K562 (cell line): ENCODE measurements around the gene COL20A1. TPM values are rescaled to one million over a fixed set of nuclear protein-coding genes. Genes with fewer than 3 reads are reported as not detected.

Experiments
- ATAC-seq: fragments of 200-7000 bp; cut with Tn5 transposase; 3 replicates; pipeline ENCODE4 v1.9.1; 2020; ENCODE audit warnings: moderate library complexity
- BruUV-seq: library from RNA; stranded (reverse); fragments of 400-500 nt; replicated peaks from 2 replicates; lab custom pipeline; 2021; lab: Mats Ljungman, UMichigan
- CTCF ChIA-PET: fragments of 300-600 bp; formaldehyde crosslinking; extraction: SDS; loops from one replicate; lab custom pipeline; 2021; ENCODE audit warnings: low intra/inter-chr PET ratio; lab: Yijun Ruan, JAX
- POLR2A ChIA-PET: fragments of 300-600, 350-650 bp; sonication (Branson Sonifier 250); formaldehyde crosslinking; extraction: SDS; loops from one replicate; lab custom pipeline; 2021; ENCODE audit warnings: antibody characterized with exemption, inconsistent platforms; lab: Yijun Ruan, JAX
- DNase-seq, 4 experiments: peaks; one replicate each; pipeline versions ENCODE4 v3.0.0 to v3.0.0-alpha.2; 2011 to 2018; ENCODE audit warnings: low spot score in 3 of 4, mixed read lengths in 3 of 4; ENCODE audit errors: extremely low read depth in 1 of 4
- FAIRE-seq: peaks from 2 replicates; lab custom pipeline; 2011; peaks lifted over from hg19 to GRCh38; lab: Jason Lieb, UNC
- H2AFZ ChIP-seq: 2 replicates; pipeline ENCODE4 v1.6.0; 2011; ENCODE audit warnings: low read depth, low read length, control low read depth, inconsistent platforms
- H3K27ac ChIP-seq: fragments of 200-600 bp; 3 replicates; pipeline ENCODE4 v1.8.0; 2011; ENCODE audit warnings: low read depth, mild to moderate bottlenecking, control low read depth, inconsistent platforms, low read length, moderate library complexity, mixed read lengths; ENCODE audit errors: extremely low read depth
- H3K27me3 ChIP-seq, 2 experiments: fragments of 300-600 bp in 1 of 2; 2 replicates in 1 of 2; 3 replicates in 1 of 2; pipeline versions ENCODE4 v1.6.0 to v1.8.0; 2011; ENCODE audit warnings: inconsistent platforms in 2 of 2, low read length in 2 of 2, mild to moderate bottlenecking in 1 of 2, mixed read lengths in 1 of 2, moderate library complexity in 1 of 2; ENCODE audit not compliant: control insufficient read depth in 2 of 2, insufficient read depth in 2 of 2
- H3K36me3 ChIP-seq: fragments of 300-600 bp; 3 replicates; pipeline ENCODE4 v1.8.0; 2011; ENCODE audit warnings: mild to moderate bottlenecking, low read length, inconsistent platforms; ENCODE audit not compliant: control insufficient read depth, insufficient read depth
- H3K4me1 ChIP-seq, 2 experiments: fragments of 200-600 bp in 1 of 2; replicated peaks in 1 of 2; 2 replicates in 1 of 2; 3 replicates in 1 of 2; pipeline versions ENCODE4 v1.5.1 to v1.8.0; 2011; ENCODE audit warnings: inconsistent platforms in 2 of 2, low read length in 2 of 2, mild to moderate bottlenecking in 1 of 2, mixed read lengths in 1 of 2, moderate library complexity in 1 of 2; ENCODE audit not compliant: control insufficient read depth in 2 of 2, insufficient read depth in 2 of 2
- H3K4me2 ChIP-seq: 2 replicates; pipeline ENCODE4 v1.6.1; 2011; ENCODE audit warnings: low read length, control low read depth, inconsistent platforms, mixed read lengths; ENCODE audit not compliant: insufficient read depth
- H3K4me3 ChIP-seq: fragments of 200-600 bp; sonication (generic), shearing (Covaris generic); 2 replicates; pipeline ENCODE4 v1.5.1; 2016; ENCODE audit warnings: control low read depth, inconsistent platforms
- H3K79me2 ChIP-seq: fragments of 200-600 bp; 3 replicates; pipeline ENCODE4 v1.8.0; 2011; ENCODE audit warnings: low read length, inconsistent platforms; ENCODE audit not compliant: control insufficient read depth, insufficient read depth
- H3K9ac ChIP-seq, 2 experiments: 2 replicates each; pipeline versions ENCODE4 v1.6.0 to v1.6.1; 2011; ENCODE audit warnings: low read depth in 2 of 2, low read length in 2 of 2, control low read depth in 1 of 2, inconsistent platforms in 1 of 2, mild to moderate bottlenecking in 1 of 2, mixed read lengths in 1 of 2; ENCODE audit not compliant: insufficient read depth in 1 of 2
- H3K9me1 ChIP-seq: one replicate; pipeline ENCODE4 v1.6.0; 2011; ENCODE audit warnings: inconsistent platforms, mild to moderate bottlenecking, low read length, moderate library complexity; ENCODE audit not compliant: control insufficient read depth, insufficient read depth
- H3K9me3 ChIP-seq: replicated peaks from 2 replicates; pipeline ENCODE4 v1.5.1; 2011; ENCODE audit warnings: low read depth, low read length, inconsistent platforms; ENCODE audit not compliant: control insufficient read depth, insufficient read depth
- H4K20me1 ChIP-seq: replicated peaks from 2 replicates; pipeline ENCODE4 v1.6.1; 2011; ENCODE audit warnings: low read length, inconsistent platforms, mixed read lengths; ENCODE audit not compliant: control insufficient read depth, insufficient read depth
- ZNF584 ChIP-seq: fragments of 200-800 bp; sonication (Bioruptor generic); IDR thresholded peaks from 2 replicates; pipeline ENCODE4 v1.6.1; 2016; ENCODE audit warnings: low read depth, mild to moderate bottlenecking, missing genetic modification characterization, missing compliant biosample characterization
- WGBS: fragments of 100-300 bp; shearing (Covaris generic); methylation state at CpG from one replicate; pipeline ENCODE4 v1.1.6; 2016; ENCODE audit warnings: low coverage, mixed read lengths; ENCODE audit not compliant: insufficient coverage; ENCODE audit errors: missing lambda C conversion rate; 5-methylcytosine and 5-hydroxymethylcytosine counted together
- in situ Hi-C: fragments of 300-500 bp; cut with MboI; formaldehyde crosslinking; loops from 4 replicates; pipeline ENCODE4 v1.15.0; 2018; ENCODE audit warnings: inconsistent platforms, mixed read lengths
- intact Hi-C: fragments of 100-400 bp; cut with micrococcal nuclease; formaldehyde crosslinking; loops from 2 replicates; pipeline ENCODE4 v1.14.2; 2022
- polyA plus RNA-seq, 8 experiments: library from polyadenylated mRNA; depleted of rRNA in 4 of 8; stranded (reverse) in 5 of 8; unstranded in 3 of 8; fragments of >200 nt; fragmentation: Nextera tagmentation in 2 of 8; fragmentation: Illumina TruSeq in 1 of 8; extraction: Ambion mirVana in 2 of 8; extraction: Trizol in 1 of 8; gene quantifications; 2 replicates each; pipeline versions ENCODE4 v1.2.1 to v1.2.3, GENCODE V29; 2011 to 2014; ENCODE audit warnings: inconsistent platforms in 1 of 8, missing spikeins in 1 of 8
- total RNA-seq, 7 experiments: library from RNA; depleted of rRNA in 6 of 7; stranded (reverse); fragments of >200 nt in 6 of 7; fragmentation: Illumina TruSeq in 2 of 7; extraction: Trizol in 2 of 7; gene quantifications; 2 replicates each; pipeline versions ENCODE4 v1.2.1 to v1.2.3, GENCODE V29; 2011 to 2021; ENCODE audit warnings: low replicate concordance in 1 of 7
- TF ChIP-seq, protein P1 (sequence below): fragments of 200-800 bp; sonication (Bioruptor generic); IDR thresholded peaks from 2 replicates; pipeline ENCODE4 v1.6.1; 2017; ENCODE audit warnings: missing genetic modification characterization, missing compliant biosample characterization

The COL20A1 gene
- total and polyA plus RNA-seq, 9 of the 15 experiments (the other 6 are each of a cell fraction or from before 2014, with no cell fraction given): not detected

- POLR2A ChIA-PET: interaction anchor here (0.8 to 5.7 kb wide), 2 partner anchors 9 to 13 kb away, joined by 3 to 28 read pairs; no protein-coding TSS in a partner anchor
- H3K27ac ChIP-seq: no peak overlapping the region
- no peak overlapping the region for H2AFZ ChIP-seq
- ATAC-seq: no peak
- WGBS: 12% methylated on average over 7 of the region's 22 CpGs
- intact Hi-C loops: loop anchor here (5.0 kb wide), 1 partner anchor 67 kb away; no protein-coding TSS in a partner anchor
- no peak for TF ChIP-seq ZNF584 (CRISPR knock-in tag)
- TF ChIP-seq, protein P1, sequence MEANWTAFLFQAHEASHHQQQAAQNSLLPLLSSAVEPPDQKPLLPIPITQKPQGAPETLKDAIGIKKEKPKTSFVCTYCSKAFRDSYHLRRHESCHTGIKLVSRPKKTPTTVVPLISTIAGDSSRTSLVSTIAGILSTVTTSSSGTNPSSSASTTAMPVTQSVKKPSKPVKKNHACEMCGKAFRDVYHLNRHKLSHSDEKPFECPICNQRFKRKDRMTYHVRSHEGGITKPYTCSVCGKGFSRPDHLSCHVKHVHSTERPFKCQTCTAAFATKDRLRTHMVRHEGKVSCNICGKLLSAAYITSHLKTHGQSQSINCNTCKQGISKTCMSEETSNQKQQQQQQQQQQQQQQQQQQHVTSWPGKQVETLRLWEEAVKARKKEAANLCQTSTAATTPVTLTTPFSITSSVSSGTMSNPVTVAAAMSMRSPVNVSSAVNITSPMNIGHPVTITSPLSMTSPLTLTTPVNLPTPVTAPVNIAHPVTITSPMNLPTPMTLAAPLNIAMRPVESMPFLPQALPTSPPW (CRISPR knock-in tag): peak; percentile 26; the same call in 1 of the 2 replicates
- TF ChIP-seq, all 486 proteins: peak for 1
- H3K4me3 ChIP-seq: no peak overlapping the region
- no peak for FAIRE-seq
- H3K36me3 ChIP-seq: peaks cover 9% of the 10 kb centered on the region; the same call in 1 of the 3 replicates
- peaks cover 12 to 34% of the 10 kb centered on the region in 2 experiments; a peak in 4 of 5 replicates for H3K27me3 ChIP-seq
- H3K9me1 ChIP-seq: peaks cover 10% of the 10 kb centered on the region
- no peaks in the 10 kb centered on the region for H3K79me2 ChIP-seq
- H4K20me1 ChIP-seq: peaks cover 33% of the 10 kb centered on the region
- no peak overlapping the region; a peak in 1 of 4 replicates for H3K9ac ChIP-seq
- DNase-seq: peak in 1 of 4 experiments; percentile 40
- CTCF ChIA-PET: no interaction called here
- no TSS peak for BruUV-seq
- H3K9me3 ChIP-seq: no peaks in the 10 kb centered on the region
- peaks cover 0 to 78% of the 10 kb centered on the region in 2 experiments; a peak in 2 of 5 replicates for H3K4me1 ChIP-seq
- H3K4me2 ChIP-seq: no peak overlapping the region
- in situ Hi-C loops: no loop called here
These were observed 1.0 kb downstream of the COL20A1 start for GRCh38 chr20:63293871-63294535.
